OCI-LY1 (cell line): ENCODE results near the gene PRG3.
"Not testable (repeated sequence)": the region's sequence is repeated elsewhere in the genome, so short reads cannot be mapped to it uniquely, and the experiment has no call there.

Source experiments
- H2AFZ ChIP-seq: fragments of 200-600 bp; sonication (generic), shearing (Covaris generic); 2 replicates; pipeline ENCODE4 v1.6.0; 2014; ENCODE audit warnings: antibody characterized with exemption, mild to moderate bottlenecking, low read length
- H3F3A ChIP-seq: fragments of 200-600 bp; sonication (generic), shearing (Covaris generic); 2 replicates; pipeline ENCODE4 v1.6.0; 2014; ENCODE audit warnings: mild to moderate bottlenecking, antibody characterized with exemption, low read length, moderate library complexity; ENCODE audit not compliant: insufficient read depth
- H3K27ac ChIP-seq: fragments of 200-600 bp; sonication (generic); 2 replicates; pipeline ENCODE4 v1.5.1; 2014; ENCODE audit warnings: low read length, mixed run types, mild to moderate bottlenecking, low read depth; ENCODE audit not compliant: poor library complexity, severe bottlenecking
- H3K27me3 ChIP-seq: fragments of 200-600 bp; sonication (generic); 2 replicates; pipeline ENCODE4 v1.6.0; 2014; ENCODE audit warnings: antibody characterized with exemption, mild to moderate bottlenecking, low read length, moderate library complexity; ENCODE audit not compliant: insufficient read depth
- H3K36me3 ChIP-seq: fragments of 200-600 bp; sonication (generic); 2 replicates; pipeline ENCODE4 v1.6.1; 2014; ENCODE audit warnings: mild to moderate bottlenecking, antibody characterized with exemption, low read length, moderate library complexity, mixed read lengths; ENCODE audit not compliant: insufficient read depth
- H3K4me1 ChIP-seq: fragments of 200-600 bp; sonication (generic); 2 replicates; pipeline ENCODE4 v1.5.1; 2014; ENCODE audit warnings: mild to moderate bottlenecking, low read length, moderate library complexity; ENCODE audit not compliant: insufficient read depth, severe bottlenecking
- H3K4me2 ChIP-seq: fragments of 200-600 bp; sonication (generic), shearing (Covaris generic); 2 replicates; pipeline ENCODE4 v1.6.1; 2014; ENCODE audit warnings: low read length
- H3K4me3 ChIP-seq: fragments of 200-600 bp; sonication (generic); 2 replicates; pipeline ENCODE4 v1.5.1; 2014; ENCODE audit warnings: low read length, low read depth, mild to moderate bottlenecking, mixed read lengths; ENCODE audit not compliant: poor library complexity, severe bottlenecking
- H3K79me2 ChIP-seq: fragments of 200-600 bp; shearing (Covaris generic); 2 replicates; pipeline ENCODE4 v1.6.1; 2016; ENCODE audit warnings: mixed run types, low read length, mixed read lengths; ENCODE audit not compliant: insufficient read depth
- H3K9ac ChIP-seq: fragments of 200-600 bp; sonication (generic), shearing (Covaris generic); 2 replicates; pipeline ENCODE4 v1.6.1; 2014; ENCODE audit warnings: mild to moderate bottlenecking, low read length, mixed read lengths
- H3K9me2 ChIP-seq: fragments of 200-600 bp; sonication (generic), shearing (Covaris generic); 2 replicates; pipeline ENCODE4 v1.6.1; 2014; ENCODE audit warnings: low read depth, mild to moderate bottlenecking, low read length, mixed read lengths
- H3K9me3 ChIP-seq: fragments of 200-600 bp; shearing (Covaris generic); 2 replicates; pipeline ENCODE4 v1.6.1; 2014; ENCODE audit warnings: low read length, mixed read lengths
- H4K20me1 ChIP-seq: fragments of 200-600 bp; sonication (generic), shearing (Covaris generic); 2 replicates; pipeline ENCODE4 v1.6.0; 2016; ENCODE audit warnings: mild to moderate bottlenecking, low read length; ENCODE audit not compliant: insufficient read depth
- CTCF ChIP-seq: fragments of 200-600 bp; sonication (generic), shearing (Covaris generic); IDR thresholded peaks from 2 replicates; pipeline ENCODE4 v1.5.1; 2017; ENCODE audit warnings: mild to moderate bottlenecking, antibody characterized with exemption, low read length, moderate library complexity, mixed read lengths
- EZH2 ChIP-seq: fragments of 200-600 bp; sonication (generic), shearing (Covaris generic); IDR thresholded peaks from 2 replicates; pipeline ENCODE4 v1.8.0; 2017; ENCODE audit warnings: borderline replicate concordance, mixed run types, mild to moderate bottlenecking, antibody characterized with exemption, low read length, moderate library complexity, mixed read lengths

Gene PRG3

GRCh38 chr11:57364851-57365660 is 15.9 kb downstream of the PRG3 start:
- Histone ChIP-seq H3K27ac (no peak overlapping the region), H3K79me2 (no peaks in the 10 kb centered on the region), H3K9ac (no peak overlapping the region), H3K36me3 (no peaks in the 10 kb centered on the region), H3K9me2 (no peaks in the 10 kb centered on the region), H3K27me3 (no peaks in the 10 kb centered on the region), H3K9me3 (no peaks in the 10 kb centered on the region), H3F3A (no peaks in the 10 kb centered on the region), H3K4me1 (no peaks in the 10 kb centered on the region), H2AFZ (no peak overlapping the region), H3K4me2 (no peak overlapping the region), H3K4me3 (no peak overlapping the region), H4K20me1 (no peaks in the 10 kb centered on the region)
- TF ChIP-seq CTCF (no peak), EZH2 (no peak)

DNA sequence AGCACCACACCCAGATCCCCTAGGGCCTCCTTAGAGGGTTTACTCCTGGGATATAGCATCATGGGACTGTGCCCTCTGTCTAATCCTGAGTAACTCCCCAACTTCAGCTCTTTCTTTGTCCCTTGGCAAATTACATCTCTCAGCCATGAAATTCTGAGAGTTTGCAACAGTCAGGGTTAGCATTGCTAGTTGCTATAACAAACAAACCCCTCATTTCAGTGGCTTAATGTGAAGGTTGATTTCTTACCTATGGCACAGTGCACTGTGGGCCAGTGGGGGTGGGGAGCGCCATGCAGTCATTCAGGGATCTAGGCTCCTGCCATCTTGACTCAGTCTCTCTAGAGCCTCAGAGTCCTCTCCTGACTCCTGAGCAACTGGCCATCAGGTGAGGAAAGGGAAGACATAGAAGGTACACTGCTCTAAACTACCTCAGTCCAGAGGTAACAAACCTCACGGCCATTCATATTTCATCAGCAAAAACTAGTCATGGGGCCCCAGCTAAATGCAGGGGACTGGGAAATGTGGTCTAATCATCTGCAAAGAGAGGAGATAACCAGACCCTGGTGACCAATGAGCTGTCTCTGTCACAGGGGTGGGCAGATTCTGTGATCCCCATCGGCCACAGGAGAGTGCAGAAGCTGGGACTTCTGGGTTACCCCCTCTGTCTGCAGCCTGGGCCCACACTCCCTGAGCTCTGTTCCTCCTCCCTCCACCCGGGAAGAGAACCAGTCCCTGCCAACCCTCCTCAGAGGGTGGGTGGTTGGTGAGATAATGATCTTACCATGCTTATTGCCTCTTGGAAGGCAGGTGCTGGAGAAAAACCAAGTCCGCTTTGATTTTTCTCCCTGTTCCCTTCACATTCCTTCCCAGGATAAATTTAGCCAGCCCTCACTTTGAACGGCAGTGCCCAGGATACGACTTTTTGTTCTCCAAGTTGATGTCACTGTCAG is 17.5 kb downstream of the PRG3 start:
- Histone ChIP-seq H3K4me1 (no peaks in the 10 kb centered on the region), H3K79me2 (no peaks in the 10 kb centered on the region), H2AFZ (no peak overlapping the region), H3K9me3 (no peaks in the 10 kb centered on the region), H3F3A (no peaks in the 10 kb centered on the region), H3K4me3 (no peak overlapping the region), H3K9ac (no peak overlapping the region), H3K27me3 (no peaks in the 10 kb centered on the region), H3K36me3 (no peaks in the 10 kb centered on the region), H4K20me1 (no peaks in the 10 kb centered on the region), H3K4me2 (no peak overlapping the region), H3K9me2 (no peaks in the 10 kb centered on the region), H3K27ac (no peak overlapping the region)
- TF ChIP-seq EZH2 = no peak
- TF ChIP-seq CTCF = no peak

GRCh38 chr11:57361926-57362325 is 19.0 kb downstream of the PRG3 start:
- no peak overlapping the region for H3K4me2 ChIP-seq
- H3K4me1 ChIP-seq = no peaks in the 10 kb centered on the region
- H3F3A ChIP-seq = no peaks in the 10 kb centered on the region
- no peaks in the 10 kb centered on the region for H3K79me2 ChIP-seq
- no peak overlapping the region for H3K27ac ChIP-seq
- no peaks in the 10 kb centered on the region for H3K27me3 ChIP-seq
- H4K20me1 ChIP-seq = no peaks in the 10 kb centered on the region
- TF ChIP-seq EZH2 (no peak), CTCF (no peak)
- H3K4me3 ChIP-seq = no peak overlapping the region
- no peaks in the 10 kb centered on the region for H3K36me3 ChIP-seq
- no peaks in the 10 kb centered on the region for H3K9me2 ChIP-seq
- no peak overlapping the region for H3K9ac ChIP-seq
- H2AFZ ChIP-seq = no peak overlapping the region
- no peaks in the 10 kb centered on the region for H3K9me3 ChIP-seq

DNA sequence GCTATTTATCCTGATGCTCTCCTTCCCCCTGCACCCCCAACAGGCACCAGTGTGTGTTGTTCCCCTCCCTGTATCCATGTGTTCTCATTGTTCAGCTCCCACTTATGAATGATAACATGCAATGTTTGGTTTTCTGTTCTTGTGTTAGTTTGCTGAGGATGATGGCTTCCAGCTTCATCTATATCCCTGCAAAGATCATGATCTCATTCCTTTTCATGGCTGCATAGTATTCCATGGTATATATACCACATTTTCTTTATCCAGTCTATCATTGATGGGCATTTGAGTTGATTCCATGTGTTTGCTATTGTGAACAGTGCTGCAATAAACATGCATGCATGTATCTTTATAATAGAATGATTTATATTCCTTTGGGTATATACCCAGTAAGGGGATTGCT is 19.5 kb downstream of the PRG3 start:
- not testable (repeated sequence) for H3K4me2 ChIP-seq, H2AFZ ChIP-seq, H3K9me2 ChIP-seq, H3K27me3 ChIP-seq, H3K27ac ChIP-seq, H3K36me3 ChIP-seq, H4K20me1 ChIP-seq, H3F3A ChIP-seq, H3K4me1 ChIP-seq, H3K9ac ChIP-seq, H3K79me2 ChIP-seq, H3K4me3 ChIP-seq, H3K9me3 ChIP-seq
